DND-41 (cell line): ENCODE results near the gene CADPS.

Experiments
- ATAC-seq: fragments of 200-7000 bp; cut with Tn5 transposase; 3 replicates; pipeline ENCODE4 v1.9.1; 2021; ENCODE audit warnings: low read depth; ENCODE audit not compliant: insufficient read depth
- DNase-seq: peaks from one replicate; pipeline ENCODE4 v3.0.0-alpha.2; 2020
- H2AFZ ChIP-seq: 2 replicates; pipeline ENCODE4 v1.6.0; 2012; ENCODE audit warnings: low read depth, low read length
- H3K27ac ChIP-seq: 2 replicates; pipeline ENCODE4 v1.5.1; 2012; ENCODE audit warnings: low read length, inconsistent platforms
- H3K27me3 ChIP-seq: fragments of 200-600 bp; sonication (generic); 2 replicates; pipeline ENCODE4 v1.6.0; 2012; ENCODE audit warnings: low read length, mild to moderate bottlenecking, inconsistent platforms; ENCODE audit not compliant: insufficient read depth, poor library complexity
- H3K36me3 ChIP-seq: 2 replicates; pipeline ENCODE4 v1.5.1; 2012; ENCODE audit warnings: low read length, inconsistent platforms; ENCODE audit not compliant: insufficient read depth
- H3K4me1 ChIP-seq: 2 replicates; pipeline ENCODE4 v1.5.1; 2012; ENCODE audit warnings: mild to moderate bottlenecking, low read length; ENCODE audit not compliant: insufficient read depth
- H3K4me2 ChIP-seq: 2 replicates; pipeline ENCODE4 v1.6.0; 2012; ENCODE audit warnings: mild to moderate bottlenecking, moderate library complexity, low read length, inconsistent platforms; ENCODE audit not compliant: insufficient read depth
- H3K4me3 ChIP-seq, 2 experiments: fragments of 200-600 bp in 1 of 2; shearing (Covaris generic) in 1 of 2; 2 replicates each; pipeline ENCODE4 v1.5.1; 2012 to 2016; ENCODE audit warnings: inconsistent platforms in 2 of 2, low read length in 2 of 2, mild to moderate bottlenecking in 2 of 2, low read depth in 1 of 2, moderate library complexity in 1 of 2
- H3K79me2 ChIP-seq: 2 replicates; pipeline ENCODE4 v1.6.0; 2012; ENCODE audit warnings: low read length, inconsistent platforms; ENCODE audit not compliant: insufficient read depth
- H3K9ac ChIP-seq: 2 replicates; pipeline ENCODE4 v1.6.0; 2012; ENCODE audit warnings: low read depth, mild to moderate bottlenecking, inconsistent platforms, low read length, moderate library complexity
- H3K9me3 ChIP-seq: 2 replicates; pipeline ENCODE4 v1.5.1; 2012; ENCODE audit warnings: low read length, moderate library complexity, mild to moderate bottlenecking, inconsistent platforms; ENCODE audit not compliant: insufficient read depth, severe bottlenecking
- H4K20me1 ChIP-seq: 2 replicates; pipeline ENCODE4 v1.6.0; 2012; ENCODE audit warnings: low read length; ENCODE audit not compliant: insufficient read depth
- CTCF ChIP-seq: IDR thresholded peaks from 2 replicates; pipeline ENCODE4 v1.5.1; 2012; ENCODE audit warnings: borderline replicate concordance, low read length, moderate library complexity, mild to moderate bottlenecking; ENCODE audit not compliant: poor library complexity, severe bottlenecking; ENCODE audit errors: extremely low read depth
- EZH2 ChIP-seq: IDR thresholded peaks from 3 replicates; pipeline ENCODE4 v1.6.1; 2012; ENCODE audit warnings: borderline replicate concordance, low read depth, mild to moderate bottlenecking, moderate library complexity, low read length, inconsistent platforms; ENCODE audit not compliant: severe bottlenecking

The CADPS gene

GRCh38 chr3:62809369-62809768, 65.8 kb downstream of the CADPS start:
- TF ChIP-seq EZH2 (no peak), CTCF (no peak)
- Histone ChIP-seq H3K36me3 (no peaks in the 10 kb centered on the region), H3K79me2 (no peaks in the 10 kb centered on the region), H2AFZ (no peak overlapping the region), H3K4me1 (no peaks in the 10 kb centered on the region), H3K9ac (no peak overlapping the region), H4K20me1 (no peaks in the 10 kb centered on the region), H3K4me2 (no peak overlapping the region), H3K27ac (no peak overlapping the region), H3K4me3 (no peak overlapping the region), H3K27me3 (no peaks in the 10 kb centered on the region), H3K9me3 (no peaks in the 10 kb centered on the region)
- DNase-seq: no peak
- no peak for ATAC-seq

DNA sequence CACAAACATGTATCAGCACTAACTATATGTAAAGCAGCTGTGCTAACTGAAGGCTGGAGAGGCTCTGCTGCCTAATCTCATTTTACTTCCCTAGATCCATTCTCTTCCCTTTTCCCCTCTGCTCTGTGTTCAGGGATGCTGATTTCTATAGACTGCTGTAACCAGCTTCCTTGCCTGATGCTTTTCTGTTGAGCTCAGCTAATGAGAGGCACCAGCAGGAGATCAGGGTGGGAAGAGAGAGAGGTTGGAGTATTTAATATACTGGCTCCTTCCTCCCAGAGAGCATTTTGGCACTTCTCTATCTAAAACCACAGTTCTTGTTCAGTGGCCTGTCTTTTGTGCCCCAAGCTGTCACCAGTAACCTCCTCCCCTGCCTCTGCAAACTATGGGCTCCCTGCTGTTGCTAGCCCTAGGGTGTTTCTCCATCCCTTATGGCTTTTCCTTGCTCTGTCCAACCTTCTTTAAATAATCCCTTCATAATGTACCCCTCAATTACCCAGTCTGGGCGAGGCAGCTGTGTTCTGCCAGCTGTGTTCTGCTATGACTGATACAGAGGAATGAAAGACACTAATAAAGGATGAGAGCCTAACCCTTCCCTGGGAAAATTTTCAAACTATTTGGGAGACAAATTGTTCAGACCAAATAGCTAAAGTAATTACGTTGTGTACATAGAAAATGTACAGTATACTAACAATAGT, 69.5 kb downstream of the CADPS start:
- Histone ChIP-seq H3K79me2 (no peaks in the 10 kb centered on the region), H3K4me3 (no peak overlapping the region), H3K4me2 (no peak overlapping the region), H3K36me3 (no peaks in the 10 kb centered on the region), H3K4me1 (no peaks in the 10 kb centered on the region), H3K27me3 (no peaks in the 10 kb centered on the region), H3K27ac (no peak overlapping the region), H3K9me3 (no peaks in the 10 kb centered on the region), H2AFZ (no peak overlapping the region), H3K9ac (no peak overlapping the region), H4K20me1 (no peaks in the 10 kb centered on the region)
- TF ChIP-seq EZH2: no peak
- no peak for TF ChIP-seq CTCF
- ATAC-seq (no peak), DNase-seq (no peak)

- no peak for DNase-seq
- no peak for ATAC-seq
- no peak overlapping the region for H3K9ac ChIP-seq
- H4K20me1 ChIP-seq: no peaks in the 10 kb centered on the region
- no peaks in the 10 kb centered on the region for H3K36me3 ChIP-seq
- no peak overlapping the region for H3K27ac ChIP-seq
- TF ChIP-seq CTCF: no peak
- no peak for TF ChIP-seq EZH2
- no peaks in the 10 kb centered on the region for H3K27me3 ChIP-seq
- no peaks in the 10 kb centered on the region for H3K4me1 ChIP-seq
- H3K79me2 ChIP-seq: no peaks in the 10 kb centered on the region
- no peak overlapping the region for H3K4me2 ChIP-seq
- H3K4me3 ChIP-seq: no peak overlapping the region
- no peak overlapping the region for H2AFZ ChIP-seq
- H3K9me3 ChIP-seq: no peaks in the 10 kb centered on the region
These were observed 70.1 kb downstream of the CADPS start for GRCh38 chr3:62805106-62805505.

DNA sequence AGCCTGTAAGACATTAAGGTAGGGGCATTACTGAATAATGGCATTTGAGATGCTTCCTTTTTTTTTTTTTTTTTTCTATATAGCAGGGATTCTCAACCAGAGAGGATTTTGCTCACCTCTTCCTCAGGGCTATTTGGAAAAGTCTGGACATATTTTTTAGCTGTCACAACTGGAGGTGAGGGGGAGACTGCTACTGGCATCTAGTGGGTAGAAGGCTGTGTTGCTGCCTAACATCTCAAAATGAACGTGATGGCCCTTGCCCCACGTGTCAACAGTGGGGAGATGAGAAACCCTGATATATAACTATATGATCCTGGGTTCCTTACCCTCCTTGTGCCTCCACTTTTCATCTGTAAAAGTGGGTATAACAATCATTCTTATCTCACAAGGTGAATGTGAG, 71.9 kb downstream of the CADPS start:
- no peaks in the 10 kb centered on the region for H3K79me2 ChIP-seq
- TF ChIP-seq CTCF (no peak), EZH2 (no peak)
- no peak overlapping the region for H3K9ac ChIP-seq
- H3K4me2 ChIP-seq: no peak overlapping the region
- H3K4me3 ChIP-seq: no peak overlapping the region
- DNase-seq: no peak
- no peaks in the 10 kb centered on the region for H3K36me3 ChIP-seq
- H3K27ac ChIP-seq: no peak overlapping the region
- H3K9me3 ChIP-seq: no peaks in the 10 kb centered on the region
- H3K27me3 ChIP-seq: no peaks in the 10 kb centered on the region
- ATAC-seq: no peak
- no peak overlapping the region for H2AFZ ChIP-seq
- H3K4me1 ChIP-seq: no peaks in the 10 kb centered on the region
- H4K20me1 ChIP-seq: no peaks in the 10 kb centered on the region
